Cardiac septum (tissue), 1 donor: ENCODE measurements around the gene STUM. TPM values are rescaled to one million over a fixed set of nuclear protein-coding genes. Genes with fewer than 3 reads are reported as not detected.

Experiments used
- DNase-seq: peaks from one replicate; pipeline ENCODE4 v3.0.0-alpha.2; 2020; ENCODE audit warnings: low spot score
- intact Hi-C: fragments of 100-400 bp; cut with DNase I; formaldehyde crosslinking; loops from one replicate; pipeline ENCODE4 v1.14.0; 2022
- total RNA-seq: library from RNA; stranded (reverse); fragmentation: NEBNext Ultra II Directional; extraction: Animal tissue kit (Norgen Biotek cat#: 25700); gene quantifications from one replicate; pipeline ENCODE4 v1.2.1, GENCODE V29; 2021
- donor health status: DM: no; HTN: no; CAD: no.

Gene STUM
- total RNA-seq, 1 donor from 2014 or later, result 0.78 TPM

DNA sequence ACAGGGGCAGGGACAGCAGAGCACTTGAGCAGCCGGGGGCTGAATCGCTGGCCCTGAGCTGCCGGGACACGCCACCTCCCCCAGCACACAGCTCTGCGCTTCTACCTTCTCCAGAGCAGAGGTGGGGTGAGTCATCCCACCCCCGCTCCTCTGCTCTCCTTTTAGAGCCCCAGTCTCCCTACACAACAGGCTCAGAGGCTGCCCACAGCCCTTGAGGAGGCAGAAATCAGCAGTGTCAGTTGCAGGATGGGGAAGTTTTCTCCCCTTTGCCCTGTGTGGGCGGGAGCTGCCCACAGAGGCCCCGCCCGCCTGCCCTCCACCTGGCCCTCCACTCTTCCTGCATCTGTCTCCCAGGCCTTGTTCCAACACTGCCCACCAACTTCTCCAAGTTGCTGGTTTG, 94.6 kb downstream of the STUM start:
- no peak for DNase-seq
- intact Hi-C loops, result no loop called here

DNA sequence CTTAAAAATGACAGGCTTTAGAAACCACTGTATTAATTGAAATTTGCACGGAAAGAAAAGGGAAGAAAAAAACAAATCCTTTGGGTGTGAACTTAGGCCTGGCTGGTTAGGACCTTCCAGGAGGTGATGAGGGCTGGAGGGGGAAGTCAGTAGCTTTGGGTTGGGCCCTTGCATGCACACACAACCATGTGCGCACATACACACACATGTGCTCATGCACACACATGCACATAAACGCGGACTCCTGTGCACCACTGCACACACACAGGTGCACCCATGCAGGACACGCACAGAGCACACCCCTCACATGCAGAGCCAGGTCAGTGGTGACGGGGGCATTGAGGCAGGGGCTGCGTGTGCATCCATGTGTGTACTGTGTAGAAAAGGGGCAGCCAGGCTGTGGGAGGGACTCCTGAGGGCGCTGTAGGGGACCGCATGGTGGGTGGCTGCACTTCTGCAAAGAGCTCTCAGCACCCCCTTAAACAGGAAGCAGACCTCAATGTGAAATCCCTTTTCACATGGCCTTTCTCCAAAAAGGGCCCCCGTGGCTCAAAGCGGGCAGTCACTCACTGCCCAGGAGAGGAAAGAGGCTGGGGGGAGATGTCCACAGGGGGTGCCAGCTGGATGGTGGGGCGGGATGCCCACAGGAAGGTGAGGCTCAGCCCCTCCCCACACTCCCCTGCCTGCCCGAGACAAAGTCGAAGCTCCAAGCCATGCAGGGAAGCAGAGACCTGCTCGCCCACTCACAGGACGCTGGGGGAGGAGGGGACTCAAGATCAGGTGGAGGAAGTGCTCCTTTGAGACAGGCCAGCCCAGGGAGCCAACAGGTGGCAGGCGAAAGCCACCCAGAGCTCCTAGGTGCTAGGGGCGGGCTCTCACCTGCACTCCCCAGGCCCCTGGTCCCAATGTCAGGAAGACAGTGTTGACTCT, 95.3 kb downstream of the STUM start:
- intact Hi-C loops, result no loop called here
- DNase-seq, result no peak

DNA sequence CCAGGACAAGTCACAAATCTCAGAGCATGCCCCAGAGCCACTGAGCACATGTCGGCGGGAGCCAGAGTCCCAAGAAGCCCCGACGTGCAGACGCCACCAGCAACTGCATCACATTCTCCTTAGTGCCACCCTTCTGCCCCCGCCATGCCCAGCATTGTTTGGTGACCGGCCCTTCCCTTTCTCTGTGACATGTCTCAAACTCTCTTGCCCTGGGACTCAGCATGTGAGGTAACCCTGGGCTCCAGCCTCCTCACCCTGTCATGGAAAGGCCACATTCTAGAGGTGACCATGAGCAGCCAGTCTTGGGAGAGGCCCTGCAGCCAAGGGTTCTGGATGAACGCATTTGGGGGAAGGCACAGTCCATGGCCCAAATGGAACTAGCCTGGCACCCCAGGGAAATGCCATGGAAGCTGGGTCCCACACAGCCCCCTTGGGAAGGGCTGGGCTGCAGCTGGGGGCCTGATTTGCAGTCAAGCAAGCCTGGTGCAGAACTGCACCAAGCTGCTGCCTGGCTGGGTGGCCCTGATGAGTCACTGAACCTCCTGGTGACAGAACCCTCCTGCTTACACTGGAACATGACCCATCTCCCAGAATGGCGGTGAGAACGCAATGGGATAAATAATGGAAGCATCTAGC, 96.1 kb downstream of the STUM start:
- intact Hi-C loops, result no loop called here
- DNase-seq, result peak; percentile 38

DNA sequence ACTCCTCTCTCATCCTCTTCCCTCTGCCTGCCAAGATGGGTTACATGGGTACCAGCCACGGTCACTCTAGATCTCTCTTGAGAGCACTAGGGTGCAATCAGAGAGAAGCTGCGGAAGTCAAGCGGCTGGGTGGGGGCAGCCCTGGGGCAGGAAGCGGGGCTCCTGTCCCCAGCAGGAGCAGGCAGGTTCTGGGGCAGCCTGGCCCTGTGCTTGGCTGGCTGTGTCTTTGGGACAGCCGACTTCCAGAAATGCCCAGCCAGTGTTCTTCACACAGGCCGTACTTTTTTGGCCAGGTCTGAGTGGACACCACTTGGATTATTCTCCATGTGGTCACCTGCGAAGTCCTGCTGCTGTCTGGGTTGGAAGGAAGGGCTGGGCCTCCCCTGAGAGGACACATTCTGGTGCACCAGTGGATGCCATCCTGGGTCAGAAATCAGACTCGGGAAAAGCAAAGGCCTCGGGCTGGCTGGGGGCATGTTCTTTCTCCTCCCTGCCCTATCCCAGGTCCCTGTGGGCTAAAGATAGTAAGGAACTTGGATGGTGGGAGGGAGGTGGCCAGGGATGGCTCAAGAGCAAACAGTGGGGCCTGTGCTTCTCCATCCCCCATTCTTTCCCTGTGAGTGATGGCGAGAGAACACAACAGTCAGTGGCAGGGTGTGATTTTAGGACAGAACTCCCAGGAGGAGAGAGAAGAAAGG, 96.9 kb downstream of the STUM start:
- no peak for DNase-seq
- intact Hi-C loops, result no loop called here

DNA sequence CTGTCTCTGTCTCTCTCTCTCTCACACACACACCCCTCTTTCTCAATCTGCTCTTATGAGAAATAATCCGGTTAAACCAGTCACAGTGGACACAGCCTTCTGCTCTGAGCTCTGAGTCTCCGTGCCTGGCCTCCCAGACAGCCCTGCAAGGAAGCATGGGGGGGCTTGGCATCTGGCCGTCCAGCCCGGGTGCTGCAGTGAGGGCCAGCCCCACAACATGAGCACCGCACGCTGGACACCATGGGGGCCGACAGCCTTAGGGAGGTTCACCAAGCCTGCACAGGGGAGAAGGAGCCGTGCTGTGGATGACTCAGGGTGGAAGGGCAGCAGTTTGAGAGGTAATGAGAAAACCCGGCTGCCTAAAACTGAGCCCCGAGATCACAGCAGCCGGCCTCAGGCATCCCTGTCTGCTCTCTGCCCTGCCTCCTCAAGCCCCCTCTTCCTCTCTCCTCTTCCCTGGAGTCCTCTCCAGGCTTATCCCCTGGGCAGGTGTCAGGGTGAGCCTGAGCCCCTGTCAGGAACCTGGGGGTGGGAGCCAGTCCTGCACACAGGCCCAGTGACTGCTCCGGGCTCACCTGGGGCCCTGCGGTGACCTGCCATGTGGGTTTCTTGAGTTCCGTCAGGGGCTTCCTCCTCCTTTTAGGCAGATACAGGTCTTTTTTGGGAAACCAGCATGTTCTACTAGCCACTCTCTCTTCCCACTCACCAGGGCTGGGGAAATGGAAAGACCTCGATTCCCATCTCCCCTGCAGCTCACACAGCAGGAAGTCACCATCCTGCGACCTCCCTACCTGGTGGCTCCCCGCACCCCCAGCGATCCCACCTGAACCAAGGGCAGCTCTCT, 97.7 kb downstream of the STUM start:
- no peak for DNase-seq
- intact Hi-C loops, result no loop called here

DNA sequence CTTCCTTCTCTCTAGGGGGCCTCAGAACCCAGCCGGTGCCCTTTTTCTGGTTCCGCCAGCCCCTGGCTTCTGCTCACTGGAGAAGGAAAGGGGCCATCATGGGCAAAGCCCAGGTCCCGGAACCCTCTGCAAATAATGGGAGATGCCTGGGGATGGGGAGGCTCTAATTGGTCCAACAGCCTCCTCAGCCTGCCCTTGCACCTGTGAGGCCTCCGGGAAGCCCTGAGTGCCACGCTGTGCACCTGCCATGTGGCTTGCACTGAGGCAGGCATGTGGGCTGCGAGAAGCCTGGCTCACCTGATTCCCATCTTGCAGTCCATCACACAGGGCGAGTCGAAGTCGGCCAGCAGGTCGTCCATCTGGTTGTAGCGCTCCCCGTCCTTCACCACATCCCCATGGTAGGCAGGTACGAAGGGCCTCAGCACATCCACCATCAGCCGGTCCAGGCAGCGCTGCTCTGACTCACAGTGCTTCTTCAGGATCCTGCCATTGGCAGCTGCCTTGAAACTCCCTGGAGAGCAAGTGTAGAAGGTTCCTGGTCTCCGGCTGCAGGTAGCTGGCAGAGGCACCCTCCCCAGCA, 98.4 kb downstream of the STUM start:
- intact Hi-C loops, result no loop called here
- DNase-seq, result no peak

DNA sequence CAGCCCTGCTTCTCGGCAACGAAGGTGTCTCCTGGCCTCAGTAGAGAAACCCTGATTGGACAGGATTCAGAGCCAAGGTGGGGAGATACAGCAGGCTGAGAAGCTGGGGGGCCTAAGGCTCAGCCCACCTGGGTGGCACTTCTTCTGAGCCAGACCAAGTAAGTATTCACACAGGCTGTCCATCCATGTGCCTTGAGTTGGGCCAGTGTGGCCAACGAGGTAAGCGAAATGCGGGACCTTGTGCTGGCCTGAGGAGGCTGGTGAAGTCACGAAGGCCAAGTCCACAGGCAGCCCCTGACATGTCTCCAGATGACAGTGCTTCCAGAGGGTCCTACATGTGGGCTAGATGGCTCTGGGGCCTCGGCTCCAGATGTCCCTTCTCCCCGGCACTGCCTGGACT, 99.2 kb downstream of the STUM start:
- DNase-seq, result no peak
- intact Hi-C loops, result no loop called here

DNA sequence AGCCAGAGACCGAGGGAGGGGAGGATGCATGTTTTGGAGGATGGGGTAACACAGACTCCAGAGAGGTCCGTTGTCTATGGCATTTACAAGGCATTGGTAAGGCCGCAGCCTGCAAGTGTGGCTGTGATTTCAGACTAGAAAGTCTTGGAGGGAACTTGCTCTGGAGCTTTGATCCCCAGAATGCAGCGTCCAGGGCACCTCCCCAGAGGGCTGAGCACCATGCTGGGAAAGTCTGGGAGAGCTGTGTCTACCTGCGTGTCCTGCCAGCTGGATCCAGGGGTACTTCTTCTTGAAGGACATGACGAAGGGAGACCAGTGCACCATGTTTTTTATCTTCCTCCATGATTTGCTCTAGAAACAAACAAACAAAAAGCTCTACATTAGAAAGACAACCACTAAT, 99.9 kb downstream of the STUM start:
- intact Hi-C loops, result no loop called here
- no peak for DNase-seq

DNA sequence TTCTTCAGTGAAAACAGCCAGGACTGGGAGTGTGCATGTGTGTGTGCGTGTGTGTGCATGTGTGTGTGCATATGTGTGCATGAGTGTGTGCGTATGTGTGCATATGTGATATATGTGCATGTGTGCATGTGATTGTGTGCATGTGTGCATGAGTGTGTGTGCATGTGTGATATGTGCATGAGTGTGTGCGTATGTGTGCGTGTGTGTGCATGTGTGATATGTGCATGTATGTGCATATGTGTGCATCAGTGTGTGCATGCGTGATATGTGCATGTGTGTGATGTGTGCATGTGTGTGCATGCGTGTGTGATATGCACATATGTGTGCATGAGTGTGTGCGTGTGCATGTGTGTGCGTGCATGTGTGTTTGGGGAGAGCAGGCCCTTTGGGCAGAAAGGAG, 100.7 kb downstream of the STUM start:
- DNase-seq, result no peak
- intact Hi-C loops, result no loop called here

DNA sequence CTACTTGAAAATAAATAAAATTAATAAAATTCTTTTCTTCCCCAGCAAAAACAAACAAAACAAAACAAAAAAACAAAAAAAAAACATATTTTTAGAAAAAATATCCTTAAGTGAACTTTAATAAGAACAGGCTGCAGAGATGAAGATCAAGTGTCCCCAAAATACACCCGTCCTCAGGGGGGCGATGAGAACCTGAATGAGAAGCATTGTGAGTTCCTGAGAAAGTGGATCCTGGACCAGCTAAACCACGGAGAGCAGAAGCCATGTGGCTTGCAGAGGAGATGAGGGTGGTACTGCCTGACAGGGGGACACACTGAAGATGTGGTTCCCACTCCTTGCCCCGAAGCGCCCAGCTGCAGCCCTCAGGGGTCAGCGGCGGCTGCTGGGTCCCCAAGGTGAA, 101.2 kb downstream of the STUM start:
- DNase-seq, result no peak
- intact Hi-C loops, result no loop called here

DNA sequence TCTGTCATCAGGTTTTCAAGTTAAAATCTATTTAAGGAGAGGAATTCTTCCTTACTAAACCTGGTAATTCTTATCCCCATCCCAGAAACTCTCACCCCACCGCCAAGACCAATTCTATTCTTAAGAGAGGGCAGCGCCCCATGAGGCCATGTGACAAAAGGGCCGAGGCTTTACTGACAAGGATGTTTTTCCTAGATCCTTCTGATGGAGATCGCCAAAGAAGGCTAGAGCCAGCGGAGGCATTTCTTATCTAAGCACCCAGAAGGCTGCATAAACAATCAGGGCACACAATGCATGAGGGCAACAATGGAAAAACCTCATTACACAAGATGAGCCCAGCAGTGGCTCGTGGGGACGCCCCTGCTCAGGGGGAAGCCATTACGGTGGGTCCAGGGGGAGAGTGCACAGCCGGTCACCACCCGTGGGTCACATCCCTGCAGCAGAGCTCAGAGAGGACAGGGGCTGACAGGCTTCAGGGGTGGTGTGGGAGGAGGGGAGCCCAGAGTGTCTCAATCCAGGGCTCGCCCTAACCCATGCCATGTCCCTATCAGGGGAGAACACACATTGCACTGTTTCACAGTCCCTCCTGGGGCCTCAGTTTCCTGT, 101.8 kb downstream of the STUM start:
- intact Hi-C loops, result no loop called here
- no peak for DNase-seq

DNA sequence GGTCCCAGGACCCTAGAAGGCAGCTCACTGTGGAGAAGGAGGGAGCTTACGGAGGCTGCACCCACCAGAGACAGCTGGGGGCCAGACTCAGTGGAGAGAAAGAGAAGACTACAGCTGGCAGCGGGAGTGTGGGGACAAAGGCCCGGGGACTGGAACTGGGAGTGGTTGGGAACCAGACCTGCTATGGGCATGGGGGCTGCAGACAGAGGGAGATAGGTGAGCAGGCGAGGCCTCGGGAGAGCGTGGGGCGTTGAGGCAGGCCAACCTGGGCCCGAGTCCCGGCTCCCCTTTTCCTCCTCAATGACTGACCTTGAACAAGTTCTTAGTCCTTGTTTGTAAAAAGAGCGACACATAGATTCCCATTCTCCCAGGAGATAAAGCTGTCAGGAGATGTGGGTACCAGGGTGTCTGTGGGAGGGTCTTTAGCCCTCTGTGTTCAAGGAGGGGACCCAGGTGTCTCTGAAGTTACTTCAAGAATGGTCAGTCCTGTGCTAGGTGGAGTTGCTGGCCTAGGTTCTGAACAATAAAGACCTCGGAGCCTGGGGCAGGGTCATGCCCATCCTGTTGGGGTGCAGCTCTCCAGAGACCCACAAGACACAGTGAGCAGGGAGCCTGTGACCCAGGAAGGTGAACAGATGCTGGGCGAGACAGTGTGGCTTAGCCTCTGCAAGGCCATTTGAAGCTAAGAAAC, 102.6 kb downstream of the STUM start:
- intact Hi-C loops, result no loop called here

DNA sequence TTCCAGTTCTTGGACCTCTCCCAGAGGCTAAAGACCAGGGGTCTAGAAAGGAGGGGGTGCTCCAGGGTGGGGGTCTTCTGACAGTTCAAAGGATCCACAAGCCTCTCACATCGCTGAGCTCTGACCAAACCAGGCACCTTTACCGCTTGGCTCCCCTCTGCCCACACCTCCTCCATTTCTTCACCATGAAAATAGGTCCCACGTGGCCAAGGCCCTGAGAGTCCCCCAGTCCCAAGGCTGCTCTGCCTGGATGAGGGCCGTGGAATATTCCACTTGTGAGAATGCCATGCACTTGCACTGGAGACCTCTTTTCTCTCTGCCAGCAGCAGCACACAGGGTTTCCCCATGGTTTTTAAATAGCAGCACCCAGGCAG, 103.2 kb downstream of the STUM start:
- DNase-seq, result no peak
- intact Hi-C loops, result no loop called here

More for the DNA sequence above, 102.6 kb downstream of the STUM start:
- no peak for DNase-seq

DNA sequence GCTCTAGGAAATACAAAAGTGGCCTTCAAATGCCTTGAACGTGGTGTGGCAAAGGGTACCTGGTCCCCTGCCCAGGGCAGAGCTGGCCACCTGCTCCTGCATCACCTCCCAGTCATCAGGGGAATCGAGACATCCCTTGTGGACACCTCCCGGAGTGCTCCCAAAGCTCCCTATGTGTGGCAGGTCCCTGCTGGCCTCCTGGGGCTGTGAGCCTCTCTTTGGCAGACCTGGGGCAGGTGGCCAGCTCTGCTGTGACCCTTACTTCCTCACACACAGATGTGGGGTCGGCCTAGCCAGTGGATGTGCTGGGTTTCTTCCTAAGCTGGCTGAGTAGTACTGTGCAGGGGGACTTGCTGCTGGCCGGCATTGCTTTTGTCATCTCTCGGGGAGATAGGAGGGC, 104.0 kb downstream of the STUM start:
- intact Hi-C loops, result no loop called here
- no peak for DNase-seq

DNA sequence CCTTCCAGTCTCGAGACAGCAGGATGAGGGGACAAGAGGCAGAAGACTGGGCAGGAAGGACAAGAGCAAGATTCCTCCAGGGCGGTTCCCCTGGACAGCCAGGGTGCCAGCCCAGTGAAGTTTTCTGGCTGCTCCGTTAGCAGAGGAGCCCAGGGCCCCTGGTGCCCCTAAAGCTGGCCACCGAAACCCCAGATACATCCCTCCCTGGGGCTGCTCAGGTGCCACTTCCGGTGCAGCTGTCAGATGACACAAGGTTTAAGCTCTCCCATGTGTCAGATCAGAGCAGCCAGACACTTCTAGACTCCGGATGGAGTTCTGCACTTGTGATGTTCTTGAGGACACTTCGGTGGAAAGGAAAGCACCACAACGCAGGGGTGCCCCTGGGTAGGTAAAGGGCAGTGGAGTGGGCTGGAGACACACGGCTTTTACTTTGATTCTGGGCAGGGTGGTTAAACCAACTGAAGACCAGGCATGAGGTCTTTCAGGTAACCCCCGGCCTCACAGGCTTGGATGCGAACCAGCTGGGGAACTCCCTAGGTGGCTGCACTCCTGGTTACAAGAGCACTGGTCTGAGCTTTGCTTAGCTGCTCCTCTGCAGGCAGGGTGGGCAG, 104.9 kb downstream of the STUM start:
- no peak for DNase-seq
- intact Hi-C loops, result no loop called here

DNA sequence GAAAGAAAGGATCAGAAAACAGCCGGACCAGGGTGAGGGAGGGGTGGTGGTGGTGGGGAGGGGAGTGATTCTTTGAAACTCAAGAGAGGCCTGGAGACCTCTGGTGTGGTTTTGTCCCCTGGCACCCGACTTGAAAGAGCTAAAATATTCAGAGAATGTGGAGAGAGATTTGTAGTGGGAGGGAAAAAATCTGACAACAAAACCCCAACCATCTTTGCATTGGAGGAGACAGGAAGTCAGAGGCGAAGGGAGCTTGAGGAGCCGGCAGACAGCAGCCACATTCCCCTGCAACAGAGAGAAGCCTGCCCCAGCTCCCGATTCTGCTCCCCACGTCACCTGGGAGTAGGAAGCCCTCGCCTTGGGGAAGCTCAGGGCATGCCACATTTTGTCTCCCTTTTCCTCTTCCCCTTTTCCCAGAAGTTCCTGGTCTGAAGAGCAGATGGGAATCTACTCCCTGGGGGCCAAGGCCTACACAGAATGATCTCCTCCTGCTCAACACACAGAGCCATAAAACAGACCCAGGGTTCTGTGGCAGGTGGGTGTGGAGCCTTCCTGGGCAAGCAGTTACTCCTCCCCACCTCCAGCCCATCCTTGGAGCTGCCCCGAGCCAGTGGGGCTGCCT, 105.6 kb downstream of the STUM start:
- intact Hi-C loops, result no loop called here
- no peak for DNase-seq

DNA sequence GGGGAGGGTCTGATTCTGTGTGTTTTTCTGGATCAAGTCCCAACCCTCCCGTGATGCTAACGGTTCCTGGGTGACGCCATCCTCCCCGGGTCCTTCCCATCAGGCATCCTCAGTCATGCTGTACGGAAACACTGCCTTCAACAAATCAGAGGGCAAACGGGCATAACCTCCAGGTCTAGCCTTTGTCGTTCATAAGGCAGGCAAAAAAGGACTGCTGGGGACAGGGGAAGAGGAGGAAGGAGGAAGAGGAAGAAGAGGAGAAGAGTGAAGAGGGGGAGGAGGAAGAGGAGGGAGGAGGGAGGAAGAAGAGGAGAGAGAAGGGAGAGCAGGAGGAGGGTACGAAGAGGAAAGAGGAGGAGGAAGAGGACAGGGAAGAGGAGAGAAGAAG, 106.1 kb downstream of the STUM start:
- no peak for DNase-seq
- intact Hi-C loops, result no loop called here
